Heart left ventricle (tissue), 16 donors: ENCODE measurements around the gene PLOD1. TPM values are rescaled to one million over a fixed set of nuclear protein-coding genes. Genes with fewer than 3 reads are reported as not detected.

Experiments
- ATAC-seq, 4 donors: fragments of 200-7000 bp; cut with Tn5 transposase; one replicate each; pipeline ENCODE4 v1.9.1; 2020 to 2022; ENCODE audit warnings: moderate library complexity in 4 of 4, mild to moderate bottlenecking in 3 of 4, moderate number of reproducible peaks in 1 of 4
- DNase-seq, 5 donors: peaks; one replicate each; pipeline ENCODE4 v3.0.0-alpha.2; 2020
- H3K27ac ChIP-seq, 12 donors: fragments of 200-600 bp; sonication (generic) in 4 of 12; one replicate each; pipeline versions ENCODE4 v1.5.0 to v1.8.0; 2016 to 2022; ENCODE audit warnings: mild to moderate bottlenecking in 2 of 12
- H3K27me3 ChIP-seq, 9 donors: fragments of 200-600 bp; sonication (generic) in 2 of 9; one replicate each; pipeline versions ENCODE4 v1.5.1 to v1.8.0; 2016 to 2022; ENCODE audit warnings: mild to moderate bottlenecking in 3 of 9
- H3K36me3 ChIP-seq, 9 donors: fragments of 200-600 bp; sonication (generic) in 2 of 9; one replicate each; pipeline versions ENCODE4 v1.5.0 to v1.8.0; 2018 to 2022; ENCODE audit warnings: mild to moderate bottlenecking in 2 of 9
- H3K4me1 ChIP-seq, 12 donors: fragments of 200-600 bp; sonication (generic) in 4 of 12; one replicate each; pipeline versions ENCODE4 v1.5.0 to v1.8.0; 2016 to 2022; ENCODE audit warnings: mild to moderate bottlenecking in 3 of 12
- H3K4me3 ChIP-seq, 12 donors: fragments of 200-600 bp; sonication (generic) in 4 of 12; one replicate each; pipeline versions ENCODE4 v1.5.0 to v1.8.0; 2017 to 2022; ENCODE audit warnings: mild to moderate bottlenecking in 9 of 12, moderate library complexity in 4 of 12
- H3K9me3 ChIP-seq, 12 donors: fragments of 200-600 bp; sonication (generic) in 4 of 12; one replicate each; pipeline versions ENCODE4 v1.5.0 to v1.8.0; 2016 to 2022; ENCODE audit warnings: mild to moderate bottlenecking in 1 of 12
- POLR2A ChIP-seq, 2 donors: fragments of 450-650 bp; IDR thresholded peaks; one replicate each; pipeline ENCODE4 v1.6.1; 2017; ENCODE audit warnings: antibody characterized with exemption in 2 of 2, mild to moderate bottlenecking in 2 of 2, moderate library complexity in 2 of 2
- WGBS, 4 donors: extraction: QIAGEN DNeasy Blood & Tissue Kit in 2 of 4; methylation state at CpG; one replicate each; pipeline versions ENCODE4 v1.1.5 to v1.1.7; 2013 to 2018; 5-methylcytosine and 5-hydroxymethylcytosine counted together
- intact Hi-C, 10 donors: fragments of 100-400 bp; cut with DNase I; formaldehyde crosslinking; loops; one replicate each; pipeline versions ENCODE4 v1.11.1 to v1.14.2; 2022
- polyA plus RNA-seq, 2 donors: library from polyadenylated mRNA; stranded (reverse); fragments of 200-250 nt; gene quantifications; one replicate each; pipeline ENCODE4 v1.2.3, GENCODE V29; 2013
- total RNA-seq, 9 donors: library from RNA; depleted of rRNA in 2 of 9; stranded (reverse); fragments of >200 nt in 2 of 9; fragmentation: NEBNext Ultra II Directional in 3 of 9; extraction: Animal tissue kit (Norgen Biotek cat#: 25700) in 3 of 9; gene quantifications; one replicate each; pipeline versions ENCODE4 v1.1.0 to v1.2.4, GENCODE V29; 2016 to 2023
- TF ChIP-seq, protein P1 (sequence below), 12 donors: fragments of 200-600 bp; sonication (generic) in 4 of 12; IDR thresholded peaks; one replicate each; pipeline versions ENCODE4 v1.5.0 to v1.8.0; 2018 to 2022; ENCODE audit warnings: antibody characterized with exemption in 12 of 12, mild to moderate bottlenecking in 5 of 12
- donor health status: ischemic (EF 13 %, LVEDD 7.1; RV severe dilation, severe dysfunction).
- donor health status: healthy with polysubstance abuse.
- donor health status: DM: no; HTN: yes; CAD: no.
- donor health status: DM: no; HTN: no; CAD: no.
- donor health status: ischemic (EF 25% LVEDD 6.9; RV normal size, moderate dysfunction).
- donor health status: ischemic (EF 25% LVEDD 5.7; RV mildly dilated, moderate dysfunction).
- donor health status: healthy.
- donor health status: DM: yes; HTN: yes; CAD: no.
- donor health status: ischemic (EF 35%, LVEDD 5.7; RV mildly dilated, moderate dysfunction).
- donor health status: nonischemic (EF 11% LVEDD 7.7; RV severe dilation, severe dysfunction).
- donor health status: DM: yes; HTN: yes; CAD: no.
- donor health status: PGD.
- donor health status: ischemic (EF 29% LVEDD 5.4; RV normal size, mild dysfunction).
- donor health status: nonischemic (EF 23%, LVEDD 6.1; RV moderate dilation, normal function).

Gene PLOD1
- total and polyA plus RNA-seq, 11 donors = 37.5 to 108 (median 50.1) TPM

GRCh38 chr1:11977625-11978024 is 43.1 kb downstream of the PLOD1 start:
- H3K36me3 ChIP-seq = peaks cover 0 to 43% (median 37%) of the 10 kb centered on the region in 9 donors
- WGBS, 4 donors = 65 to 79% (median 73%) methylated on average over 3 of the region's 3 CpGs

GRCh38 chr1:11978301-11978700 is 43.8 kb downstream of the PLOD1 start:
- intact Hi-C loops = loop anchor here in 5 of 10 donors (2.0 to 10.0 kb wide), 5 partner anchors 36 to 70 kb away; partner anchors contain the start of gene PLOD1 (in 2 of the 5)
- Histone ChIP-seq H3K27me3 (no peaks in the 10 kb centered on the region), H3K9me3 (no peaks in the 10 kb centered on the region), H3K36me3 (peaks cover 0 to 45% (median 40%) of the 10 kb centered on the region in 9 donors), H3K27ac (peak overlapping the region in 10 of 12 donors; percentile 91 to 99 (median 98)), H3K4me1 (peaks cover 0 to 50% (median 36%) of the 10 kb centered on the region in 12 donors), H3K4me3 (no peak overlapping the region)
- WGBS, 4 donors = 49 to 71% (median 63%) methylated on average over 8 of the region's 8 CpGs
- no peak for ATAC-seq
- no peak for TF ChIP-seq POLR2A (IDR thresholded peaks at IDR 0.05)
- TF ChIP-seq, protein P1, sequence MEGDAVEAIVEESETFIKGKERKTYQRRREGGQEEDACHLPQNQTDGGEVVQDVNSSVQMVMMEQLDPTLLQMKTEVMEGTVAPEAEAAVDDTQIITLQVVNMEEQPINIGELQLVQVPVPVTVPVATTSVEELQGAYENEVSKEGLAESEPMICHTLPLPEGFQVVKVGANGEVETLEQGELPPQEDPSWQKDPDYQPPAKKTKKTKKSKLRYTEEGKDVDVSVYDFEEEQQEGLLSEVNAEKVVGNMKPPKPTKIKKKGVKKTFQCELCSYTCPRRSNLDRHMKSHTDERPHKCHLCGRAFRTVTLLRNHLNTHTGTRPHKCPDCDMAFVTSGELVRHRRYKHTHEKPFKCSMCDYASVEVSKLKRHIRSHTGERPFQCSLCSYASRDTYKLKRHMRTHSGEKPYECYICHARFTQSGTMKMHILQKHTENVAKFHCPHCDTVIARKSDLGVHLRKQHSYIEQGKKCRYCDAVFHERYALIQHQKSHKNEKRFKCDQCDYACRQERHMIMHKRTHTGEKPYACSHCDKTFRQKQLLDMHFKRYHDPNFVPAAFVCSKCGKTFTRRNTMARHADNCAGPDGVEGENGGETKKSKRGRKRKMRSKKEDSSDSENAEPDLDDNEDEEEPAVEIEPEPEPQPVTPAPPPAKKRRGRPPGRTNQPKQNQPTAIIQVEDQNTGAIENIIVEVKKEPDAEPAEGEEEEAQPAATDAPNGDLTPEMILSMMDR (IDR thresholded peaks at IDR 0.05) = no peak
- DNase-seq = no peak

More at GRCh38 chr1:11977625-11978024, 43.1 kb downstream of the PLOD1 start:
- Histone ChIP-seq H3K27ac (no peak overlapping the region), H3K27me3 (no peaks in the 10 kb centered on the region), H3K4me3 (no peak overlapping the region), H3K4me1 (peaks cover 0 to 43% (median 31%) of the 10 kb centered on the region in 12 donors), H3K9me3 (no peaks in the 10 kb centered on the region)
- intact Hi-C loops = loop anchor here in 5 of 10 donors (2.0 to 10.0 kb wide), 5 partner anchors 35 to 69 kb away; partner anchors contain the start of gene PLOD1 (in 2 of the 5)
- DNase-seq = no peak
- ATAC-seq = no peak
- no peak for TF ChIP-seq POLR2A (IDR thresholded peaks at IDR 0.05)
- TF ChIP-seq, protein P1 (IDR thresholded peaks at IDR 0.05) = no peak

GRCh38 chr1:11979028-11979850 is 44.7 kb downstream of the PLOD1 start:
- Histone ChIP-seq H3K4me1 (peaks cover 0 to 59% (median 43%) of the 10 kb centered on the region in 12 donors), H3K36me3 (peaks cover 0 to 45% (median 38%) of the 10 kb centered on the region in 9 donors), H3K9me3 (no peaks in the 10 kb centered on the region), H3K27ac (peak overlapping the region; percentile 91 to 99 (median 98)), H3K4me3 (peak overlapping the region in 11 of 12 donors; percentile 76 to 97 (median 89)), H3K27me3 (no peaks in the 10 kb centered on the region)
- no peak for TF ChIP-seq POLR2A (IDR thresholded peaks at IDR 0.05)
- TF ChIP-seq, protein P1 (IDR thresholded peaks at IDR 0.05) = no peak
- DNase-seq (no peak), ATAC-seq (peak; percentile 29 to 38 (median 33))
- 45 to 54% (median 49%) methylated on average over 28 to 29 of the region's 29 CpGs for WGBS, 4 donors
- intact Hi-C loops = loop anchor here in 5 of 10 donors (2.0 to 10.0 kb wide), 5 partner anchors 37 to 70 kb away; partner anchors contain the start of gene PLOD1 (in 2 of the 5)
